ENCODE measurements around the gene SHQ1.
"Not testable (repeated sequence)": the region's sequence is repeated elsewhere in the genome, so short reads cannot be mapped to it uniquely, and the experiment has no call there.

SHQ1 gene

DNA sequence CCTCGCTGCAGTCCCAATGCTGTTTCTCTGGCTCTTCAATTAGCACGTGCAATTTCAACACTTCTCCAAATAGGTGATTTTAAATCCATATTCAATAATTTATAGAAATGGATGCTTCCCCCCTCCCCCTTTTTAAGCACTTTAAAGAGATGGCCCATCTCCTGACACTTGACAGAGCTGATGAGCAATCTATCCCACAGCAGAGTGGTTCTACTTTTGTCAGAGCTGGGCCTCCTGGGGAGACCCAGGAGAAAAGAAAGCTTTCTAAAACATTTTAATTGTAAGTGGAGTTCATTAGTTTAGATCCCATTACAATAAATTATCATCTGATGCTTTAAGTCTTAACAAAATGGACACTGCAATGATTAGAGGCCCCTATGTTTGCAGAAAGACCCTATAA is 127.7 kb downstream of the SHQ1 start:
- Histone ChIP-seq H3K9me2 (replicated peaks; ENCODE audit: low read depth, low read length) (no peaks in the 10 kb centered on the region), H3K9me3 (ENCODE audit: insufficient read depth, low read depth, low read length) (no peaks in the 10 kb centered on the region), H2AFZ (ENCODE audit: low read length) (no peak overlapping the region), H3K9ac (ENCODE audit: low read depth, low read length, poor library complexity, severe bottlenecking) (no peak overlapping the region), H3K4me1 (ENCODE audit: insufficient read depth, low read length, poor library complexity, severe bottlenecking) (no peaks in the 10 kb centered on the region), H3K4me3 (ENCODE audit: low read length, poor library complexity, severe bottlenecking) (no peak overlapping the region), H3K79me2 (ENCODE audit: insufficient read depth, low read length) (no peaks in the 10 kb centered on the region), H3F3A (ENCODE audit: low read depth) (no peaks in the 10 kb centered on the region), H4K20me1 (ENCODE audit: insufficient read depth, low read length, poor library complexity, severe bottlenecking) (no peaks in the 10 kb centered on the region), H3K36me3 (ENCODE audit: insufficient read depth, low read length) (no peaks in the 10 kb centered on the region), H3K4me2 (ENCODE audit: low read depth, low read length, poor library complexity, severe bottlenecking) (no peak overlapping the region), H3K27me3 (ENCODE audit: insufficient read depth, low read length, poor library complexity, severe bottlenecking) (no peaks in the 10 kb centered on the region)
- no peak for TF ChIP-seq CTCF (conservative IDR thresholded peaks at IDR 0.05; ENCODE audit: low read length)
- no peak for TF ChIP-seq EZH2phosphoT487 (IDR thresholded peaks at IDR 0.05; ENCODE audit: borderline replicate concordance)

- Histone ChIP-seq H3K9me3 (ENCODE audit: insufficient read depth, low read depth, low read length) (no peaks in the 10 kb centered on the region), H3K4me1 (ENCODE audit: insufficient read depth, low read length, poor library complexity, severe bottlenecking) (no peaks in the 10 kb centered on the region), H2AFZ (ENCODE audit: low read length) (no peak overlapping the region), H3K36me3 (ENCODE audit: insufficient read depth, low read length) (no peaks in the 10 kb centered on the region), H3K9ac (ENCODE audit: low read depth, low read length, poor library complexity, severe bottlenecking) (no peak overlapping the region), H3K79me2 (ENCODE audit: insufficient read depth, low read length) (no peaks in the 10 kb centered on the region), H3K27me3 (ENCODE audit: insufficient read depth, low read length, poor library complexity, severe bottlenecking) (no peaks in the 10 kb centered on the region), H3F3A (ENCODE audit: low read depth) (no peaks in the 10 kb centered on the region), H3K4me2 (ENCODE audit: low read depth, low read length, poor library complexity, severe bottlenecking) (no peak overlapping the region), H3K4me3 (ENCODE audit: low read length, poor library complexity, severe bottlenecking) (no peak overlapping the region), H4K20me1 (ENCODE audit: insufficient read depth, low read length, poor library complexity, severe bottlenecking) (no peaks in the 10 kb centered on the region), H3K9me2 (replicated peaks; ENCODE audit: low read depth, low read length) (no peaks in the 10 kb centered on the region)
- no peak for TF ChIP-seq EZH2phosphoT487 (IDR thresholded peaks at IDR 0.05; ENCODE audit: borderline replicate concordance)
- TF ChIP-seq CTCF (conservative IDR thresholded peaks at IDR 0.05; ENCODE audit: low read length): no peak
Observed at GRCh38 chr3:72719137-72719536, 129.1 kb downstream of the SHQ1 start.

DNA sequence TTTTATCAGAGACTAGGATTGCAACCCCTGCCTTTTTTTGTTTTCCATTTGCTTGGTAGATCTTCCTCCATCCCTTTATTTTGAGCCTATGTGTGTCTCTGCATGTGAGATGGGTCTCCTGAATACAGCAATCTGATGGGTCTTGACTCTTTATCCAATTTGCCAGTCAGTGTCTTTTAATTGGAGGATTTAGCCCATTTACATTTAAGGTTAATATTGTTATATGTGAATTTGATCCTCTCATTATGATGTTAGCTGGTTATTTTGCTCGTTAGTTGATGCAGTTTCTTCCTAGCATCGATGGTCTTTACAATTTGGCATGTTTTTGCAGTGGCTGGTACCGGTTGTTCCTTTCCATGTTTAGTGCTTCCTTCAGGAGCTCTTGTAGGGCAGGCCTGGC is 134.1 kb downstream of the SHQ1 start:
- not testable (repeated sequence) for H4K20me1 ChIP-seq (ENCODE audit: insufficient read depth, low read length, poor library complexity, severe bottlenecking); H3K9ac ChIP-seq (ENCODE audit: low read depth, low read length, poor library complexity, severe bottlenecking); H3K9me3 ChIP-seq (ENCODE audit: insufficient read depth, low read depth, low read length); H3K4me1 ChIP-seq (ENCODE audit: insufficient read depth, low read length, poor library complexity, severe bottlenecking); H3K79me2 ChIP-seq (ENCODE audit: insufficient read depth, low read length); H3K4me3 ChIP-seq (ENCODE audit: low read length, poor library complexity, severe bottlenecking); H3F3A ChIP-seq (ENCODE audit: low read depth); H3K36me3 ChIP-seq (ENCODE audit: insufficient read depth, low read length); H3K4me2 ChIP-seq (ENCODE audit: low read depth, low read length, poor library complexity, severe bottlenecking); H3K9me2 ChIP-seq (replicated peaks; ENCODE audit: low read depth, low read length); H3K27me3 ChIP-seq (ENCODE audit: insufficient read depth, low read length, poor library complexity, severe bottlenecking); H2AFZ ChIP-seq (ENCODE audit: low read length)

DNA sequence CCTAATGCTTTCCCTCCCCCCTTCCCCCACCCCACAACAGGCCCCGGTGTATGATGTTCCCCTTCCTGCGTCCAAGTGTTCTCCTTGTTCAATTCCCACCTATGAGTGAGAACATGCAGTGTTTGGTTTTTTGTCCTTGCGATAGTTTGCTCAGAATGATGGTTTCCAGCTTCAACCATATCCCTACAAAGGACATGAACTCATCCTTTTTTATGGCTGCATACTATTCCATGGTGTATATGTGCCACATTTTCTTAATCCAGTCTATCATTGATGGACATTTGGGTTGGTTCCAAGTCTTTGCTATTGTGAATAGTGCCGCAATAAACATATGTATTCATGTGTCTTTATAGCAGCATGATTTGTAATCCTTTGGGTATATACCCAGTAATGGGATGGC is 137.8 kb downstream of the SHQ1 start:
- H3K4me2 ChIP-seq (ENCODE audit: low read depth, low read length, poor library complexity, severe bottlenecking); H4K20me1 ChIP-seq (ENCODE audit: insufficient read depth, low read length, poor library complexity, severe bottlenecking); H3K9ac ChIP-seq (ENCODE audit: low read depth, low read length, poor library complexity, severe bottlenecking); H3K9me2 ChIP-seq (replicated peaks; ENCODE audit: low read depth, low read length); H3K4me1 ChIP-seq (ENCODE audit: insufficient read depth, low read length, poor library complexity, severe bottlenecking); H2AFZ ChIP-seq (ENCODE audit: low read length); H3K27me3 ChIP-seq (ENCODE audit: insufficient read depth, low read length, poor library complexity, severe bottlenecking); H3K79me2 ChIP-seq (ENCODE audit: insufficient read depth, low read length); H3K9me3 ChIP-seq (ENCODE audit: insufficient read depth, low read depth, low read length); H3F3A ChIP-seq (ENCODE audit: low read depth); H3K36me3 ChIP-seq (ENCODE audit: insufficient read depth, low read length); H3K4me3 ChIP-seq (ENCODE audit: low read length, poor library complexity, severe bottlenecking): not testable (repeated sequence)

Data from Loucy (cell line).